Breast epithelium (tissue), 3 donors: ENCODE data around the gene COL26A1.

Source experiments
- CTCF ChIP-seq, 3 donors: fragments of 450-650 bp; IDR thresholded peaks; one replicate each; pipeline ENCODE4 v1.5.1; 2016 to 2017; ENCODE audit warnings: antibody characterized with exemption in 3 of 3, mild to moderate bottlenecking in 3 of 3, moderate library complexity in 3 of 3
- POLR2A ChIP-seq: fragments of 450-650 bp; IDR thresholded peaks from one replicate; pipeline ENCODE4 v1.6.1; 2016; ENCODE audit warnings: antibody characterized with exemption, mild to moderate bottlenecking, moderate library complexity
- POLR2AphosphoS5 ChIP-seq, 3 donors: sonication (generic); formaldehyde crosslinking; IDR thresholded peaks; one replicate each; pipeline ENCODE4 v1.6.1; 2017; ENCODE audit warnings: antibody characterized with exemption in 3 of 3

- TF ChIP-seq CTCF (IDR thresholded peaks at IDR 0.05) (no peak), POLR2A (no peak), POLR2AphosphoS5 (IDR thresholded peaks at IDR 0.05) (no peak)
Measured at GRCh38 chr7:101411508-101411874, 48.8 kb downstream of the COL26A1 start.
